HepG2 (cell line): ENCODE data around the gene L2HGDH. TPM values are rescaled to one million over a fixed set of nuclear protein-coding genes. Genes with fewer than 3 reads are reported as not detected.
A peak's percentile ranks its signal among the peaks of the same experiment; 100 is the strongest.

Source experiments
- EHMT2 ChIP-seq: fragments of 200-600 bp; sonication (generic); IDR thresholded peaks from 2 replicates; pipeline ENCODE4 v1.7.0; 2017; ENCODE audit warnings: antibody characterized with exemption, low read depth, low read length, borderline replicate concordance
- FOXP1 ChIP-seq, 2 experiments: fragments of 450-650 bp in 1 of 2; IDR thresholded peaks; 2 replicates each; pipeline ENCODE4 v1.6.1; 2017 to 2018; ENCODE audit warnings: antibody characterized with exemption in 1 of 2
- NFATC3 ChIP-seq: sonication (generic); formaldehyde crosslinking; IDR thresholded peaks from 2 replicates; pipeline ENCODE4 v1.5.1; 2020; ENCODE audit warnings: mild to moderate bottlenecking, missing genetic modification reagents
- NFE2L1 ChIP-seq: sonication (generic); formaldehyde crosslinking; IDR thresholded peaks from 2 replicates; pipeline ENCODE4 v1.4.0; 2020; ENCODE audit warnings: missing genetic modification reagents, mild to moderate bottlenecking, borderline replicate concordance
- PRMT3 ChIP-seq: sonication (generic); formaldehyde crosslinking; IDR thresholded peaks from 2 replicates; pipeline ENCODE4 v1.8.1; 2022; ENCODE audit warnings: low read depth, mild to moderate bottlenecking, moderate library complexity, missing genetic modification reagents, borderline replicate concordance
- RARA ChIP-seq: IDR thresholded peaks from 2 replicates; pipeline ENCODE4 v1.6.1; 2016; ENCODE audit warnings: missing genetic modification reagents, missing compliant biosample characterization
- RBFOX2 ChIP-seq: fragments of 200-400 bp; formaldehyde crosslinking; IDR thresholded peaks from 2 replicates; pipeline ENCODE4 v1.6.1; 2017; ENCODE audit warnings: low read depth, mild to moderate bottlenecking, low read length
- SNAI1 ChIP-seq: sonication (generic); formaldehyde crosslinking; IDR thresholded peaks from 2 replicates; pipeline ENCODE4 v1.5.0; 2020; ENCODE audit warnings: mild to moderate bottlenecking, missing genetic modification reagents, borderline replicate concordance
- SPEN ChIP-seq: sonication (generic); formaldehyde crosslinking; IDR thresholded peaks from 2 replicates; pipeline ENCODE4 v1.5.1; 2020; ENCODE audit warnings: low read depth, mild to moderate bottlenecking, missing genetic modification reagents
- ZEB1 ChIP-seq: IDR thresholded peaks from 2 replicates; pipeline ENCODE4 v1.6.1; 2012; ENCODE audit warnings: mild to moderate bottlenecking, low read depth, inconsistent platforms; ENCODE audit not compliant: insufficient replicate concordance
- ZNF367 ChIP-seq: sonication (generic); formaldehyde crosslinking; IDR thresholded peaks from 2 replicates; pipeline ENCODE4 v1.4.0; 2020; ENCODE audit warnings: missing genetic modification reagents, borderline replicate concordance
- ZNF788 ChIP-seq: sonication (generic); formaldehyde crosslinking; IDR thresholded peaks from 2 replicates; pipeline ENCODE4 v1.5.0; 2020; ENCODE audit warnings: mild to moderate bottlenecking, missing genetic modification reagents, borderline replicate concordance
- polyA plus RNA-seq, 8 experiments: library from polyadenylated mRNA; depleted of rRNA in 3 of 8; stranded (reverse) in 7 of 8; unstranded in 1 of 8; fragments of >200 nt; fragmentation: Illumina TruSeq in 4 of 8; extraction: Trizol in 4 of 8; gene quantifications; 2 replicates each; pipeline versions ENCODE4 v1.2.1 to v1.2.3, GENCODE V29; 2011 to 2016; ENCODE audit warnings: low read depth in 4 of 8, missing spikeins in 1 of 8, mixed read lengths in 1 of 8; ENCODE audit not compliant: insufficient read depth in 1 of 8
- total RNA-seq, 5 experiments: library from RNA; depleted of rRNA; stranded (reverse); fragments of >200 nt; fragmentation: Illumina TruSeq; extraction: Trizol; gene quantifications; 2 replicates each; pipeline ENCODE4 v1.2.3, GENCODE V29; 2016; ENCODE audit warnings: low read depth in 1 of 5
- TF ChIP-seq, protein P1 (sequence below): sonication (generic); formaldehyde crosslinking; IDR thresholded peaks from 2 replicates; pipeline ENCODE4 v1.4.0; 2020; ENCODE audit warnings: mild to moderate bottlenecking, missing genetic modification reagents
- TF ChIP-seq, protein P2 (sequence below): sonication (generic); formaldehyde crosslinking; IDR thresholded peaks from 2 replicates; pipeline ENCODE4 v1.5.1; 2020; ENCODE audit warnings: mild to moderate bottlenecking, missing genetic modification reagents, borderline replicate concordance
- TF ChIP-seq, protein P3 (sequence below): sonication (generic); formaldehyde crosslinking; IDR thresholded peaks from 2 replicates; pipeline ENCODE4 v1.9.0; 2021; ENCODE audit warnings: missing genetic modification reagents, mild to moderate bottlenecking, borderline replicate concordance
- TF ChIP-seq, protein P4 (sequence below): sonication (generic); formaldehyde crosslinking; conservative IDR thresholded peaks from 2 replicates; pipeline ENCODE4 v1.4.0; 2020; ENCODE audit warnings: missing genetic modification reagents
- TF ChIP-seq, protein P5 (sequence below): sonication (generic); formaldehyde crosslinking; IDR thresholded peaks from 2 replicates; pipeline ENCODE4 v1.4.0; 2020; ENCODE audit warnings: missing genetic modification reagents, mild to moderate bottlenecking, borderline replicate concordance

Gene L2HGDH
- total and polyA plus RNA-seq, 2 of the 13 experiments (the other 11 are each of a cell fraction or from before 2014, with no cell fraction given): 3.3 to 5.0 TPM

DNA sequence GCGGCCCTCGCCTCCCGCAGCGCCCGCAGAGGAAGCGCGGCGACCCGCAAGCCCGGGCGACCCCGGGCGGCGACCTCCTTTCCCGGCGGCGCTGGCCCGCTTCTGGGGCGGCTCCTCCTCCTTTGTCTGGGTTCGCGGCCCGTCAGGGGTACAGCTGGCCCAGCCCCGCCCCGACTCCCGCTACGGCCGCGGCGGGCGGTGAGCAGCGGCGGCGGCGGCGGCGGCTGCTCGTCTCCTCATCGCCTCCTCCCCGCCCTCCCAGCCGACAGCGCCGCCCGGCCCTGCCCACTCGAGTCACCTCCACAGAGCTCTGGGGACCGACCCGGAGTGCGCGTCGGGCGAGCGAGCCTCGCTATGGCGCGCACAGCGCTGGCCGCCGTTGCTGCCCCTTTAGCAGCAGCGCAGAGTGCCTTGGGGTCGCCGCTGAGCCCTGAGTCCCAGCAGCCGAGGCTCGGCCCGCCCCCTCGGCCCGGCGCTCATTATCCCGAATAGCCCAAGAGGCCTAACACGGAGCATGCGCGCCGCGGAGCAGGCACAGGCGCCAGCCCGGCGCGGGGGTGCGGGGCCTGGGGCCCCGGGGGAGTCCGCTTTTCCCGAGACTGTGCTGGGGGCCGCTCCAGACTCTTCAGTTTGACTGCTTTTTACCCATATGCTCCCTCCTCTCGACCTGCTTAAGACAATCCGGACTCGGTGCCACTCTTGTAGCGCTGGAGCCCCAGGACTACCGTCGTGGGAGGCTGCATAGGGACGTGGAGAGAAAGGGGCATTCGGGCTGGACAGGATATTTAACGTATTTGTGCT lies 80.4 kb downstream of the L2HGDH start, which contains the start of gene SOS2 (continued):
- TF ChIP-seq, protein P1, sequence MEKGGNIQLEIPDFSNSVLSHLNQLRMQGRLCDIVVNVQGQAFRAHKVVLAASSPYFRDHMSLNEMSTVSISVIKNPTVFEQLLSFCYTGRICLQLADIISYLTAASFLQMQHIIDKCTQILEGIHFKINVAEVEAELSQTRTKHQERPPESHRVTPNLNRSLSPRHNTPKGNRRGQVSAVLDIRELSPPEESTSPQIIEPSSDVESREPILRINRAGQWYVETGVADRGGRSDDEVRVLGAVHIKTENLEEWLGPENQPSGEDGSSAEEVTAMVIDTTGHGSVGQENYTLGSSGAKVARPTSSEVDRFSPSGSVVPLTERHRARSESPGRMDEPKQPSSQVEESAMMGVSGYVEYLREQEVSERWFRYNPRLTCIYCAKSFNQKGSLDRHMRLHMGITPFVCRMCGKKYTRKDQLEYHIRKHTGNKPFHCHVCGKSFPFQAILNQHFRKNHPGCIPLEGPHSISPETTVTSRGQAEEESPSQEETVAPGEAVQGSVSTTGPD (CRISPR knock-in tag): no peak
- TF ChIP-seq, protein P2, sequence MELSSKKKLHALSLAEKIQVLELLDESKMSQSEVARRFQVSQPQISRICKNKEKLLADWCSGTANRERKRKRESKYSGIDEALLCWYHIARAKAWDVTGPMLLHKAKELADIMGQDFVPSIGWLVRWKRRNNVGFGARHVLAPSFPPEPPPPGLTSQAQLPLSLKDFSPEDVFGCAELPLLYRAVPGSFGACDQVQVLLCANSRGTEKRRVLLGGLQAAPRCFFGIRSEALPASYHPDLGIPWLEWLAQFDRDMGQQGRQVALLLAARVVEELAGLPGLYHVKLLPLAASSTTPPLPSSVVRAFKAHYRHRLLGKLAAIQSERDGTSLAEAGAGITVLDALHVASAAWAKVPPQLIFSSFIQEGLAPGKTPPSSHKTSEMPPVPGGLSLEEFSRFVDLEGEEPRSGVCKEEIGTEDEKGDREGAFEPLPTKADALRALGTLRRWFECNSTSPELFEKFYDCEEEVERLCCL (CRISPR knock-in tag): no peak
- TF ChIP-seq NFE2L1 (CRISPR knock-in tag) (no peak), RBFOX2 (peak; percentile 90), ZEB1 (no peak), ZNF367 (no peak), EHMT2 (no peak), ZNF788 (CRISPR knock-in tag) (peak; percentile 78; the same call in 1 of the 2 replicates), PRMT3 (CRISPR knock-in tag) (no peak), NFATC3 (no peak), RARA (CRISPR knock-in tag) (peak; percentile 25; the same call in 1 of the 2 replicates), SNAI1 (CRISPR knock-in tag) (no peak), FOXP1 (IDR thresholded peaks at IDR 0.05) (no peak), FOXP1 (CRISPR knock-in tag; IDR thresholded peaks at IDR 0.05) (no peak), SPEN (CRISPR knock-in tag) (peak; percentile 47; the same call in 1 of the 2 replicates)
- TF ChIP-seq, protein P3, sequence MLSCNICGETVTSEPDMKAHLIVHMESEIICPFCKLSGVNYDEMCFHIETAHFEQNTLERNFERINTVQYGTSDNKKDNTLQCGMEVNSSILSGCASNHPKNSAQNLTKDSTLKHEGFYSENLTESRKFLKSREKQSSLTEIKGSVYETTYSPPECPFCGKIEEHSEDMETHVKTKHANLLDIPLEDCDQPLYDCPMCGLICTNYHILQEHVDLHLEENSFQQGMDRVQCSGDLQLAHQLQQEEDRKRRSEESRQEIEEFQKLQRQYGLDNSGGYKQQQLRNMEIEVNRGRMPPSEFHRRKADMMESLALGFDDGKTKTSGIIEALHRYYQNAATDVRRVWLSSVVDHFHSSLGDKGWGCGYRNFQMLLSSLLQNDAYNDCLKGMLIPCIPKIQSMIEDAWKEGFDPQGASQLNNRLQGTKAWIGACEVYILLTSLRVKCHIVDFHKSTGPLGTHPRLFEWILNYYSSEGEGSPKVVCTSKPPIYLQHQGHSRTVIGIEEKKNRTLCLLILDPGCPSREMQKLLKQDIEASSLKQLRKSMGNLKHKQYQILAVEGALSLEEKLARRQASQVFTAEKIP (CRISPR knock-in tag): no peak
- TF ChIP-seq, protein P4, sequence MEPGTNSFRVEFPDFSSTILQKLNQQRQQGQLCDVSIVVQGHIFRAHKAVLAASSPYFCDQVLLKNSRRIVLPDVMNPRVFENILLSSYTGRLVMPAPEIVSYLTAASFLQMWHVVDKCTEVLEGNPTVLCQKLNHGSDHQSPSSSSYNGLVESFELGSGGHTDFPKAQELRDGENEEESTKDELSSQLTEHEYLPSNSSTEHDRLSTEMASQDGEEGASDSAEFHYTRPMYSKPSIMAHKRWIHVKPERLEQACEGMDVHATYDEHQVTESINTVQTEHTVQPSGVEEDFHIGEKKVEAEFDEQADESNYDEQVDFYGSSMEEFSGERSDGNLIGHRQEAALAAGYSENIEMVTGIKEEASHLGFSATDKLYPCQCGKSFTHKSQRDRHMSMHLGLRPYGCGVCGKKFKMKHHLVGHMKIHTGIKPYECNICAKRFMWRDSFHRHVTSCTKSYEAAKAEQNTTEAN (CRISPR knock-in tag): no peak; the same call in 1 of the 2 replicates
- TF ChIP-seq, protein P5, sequence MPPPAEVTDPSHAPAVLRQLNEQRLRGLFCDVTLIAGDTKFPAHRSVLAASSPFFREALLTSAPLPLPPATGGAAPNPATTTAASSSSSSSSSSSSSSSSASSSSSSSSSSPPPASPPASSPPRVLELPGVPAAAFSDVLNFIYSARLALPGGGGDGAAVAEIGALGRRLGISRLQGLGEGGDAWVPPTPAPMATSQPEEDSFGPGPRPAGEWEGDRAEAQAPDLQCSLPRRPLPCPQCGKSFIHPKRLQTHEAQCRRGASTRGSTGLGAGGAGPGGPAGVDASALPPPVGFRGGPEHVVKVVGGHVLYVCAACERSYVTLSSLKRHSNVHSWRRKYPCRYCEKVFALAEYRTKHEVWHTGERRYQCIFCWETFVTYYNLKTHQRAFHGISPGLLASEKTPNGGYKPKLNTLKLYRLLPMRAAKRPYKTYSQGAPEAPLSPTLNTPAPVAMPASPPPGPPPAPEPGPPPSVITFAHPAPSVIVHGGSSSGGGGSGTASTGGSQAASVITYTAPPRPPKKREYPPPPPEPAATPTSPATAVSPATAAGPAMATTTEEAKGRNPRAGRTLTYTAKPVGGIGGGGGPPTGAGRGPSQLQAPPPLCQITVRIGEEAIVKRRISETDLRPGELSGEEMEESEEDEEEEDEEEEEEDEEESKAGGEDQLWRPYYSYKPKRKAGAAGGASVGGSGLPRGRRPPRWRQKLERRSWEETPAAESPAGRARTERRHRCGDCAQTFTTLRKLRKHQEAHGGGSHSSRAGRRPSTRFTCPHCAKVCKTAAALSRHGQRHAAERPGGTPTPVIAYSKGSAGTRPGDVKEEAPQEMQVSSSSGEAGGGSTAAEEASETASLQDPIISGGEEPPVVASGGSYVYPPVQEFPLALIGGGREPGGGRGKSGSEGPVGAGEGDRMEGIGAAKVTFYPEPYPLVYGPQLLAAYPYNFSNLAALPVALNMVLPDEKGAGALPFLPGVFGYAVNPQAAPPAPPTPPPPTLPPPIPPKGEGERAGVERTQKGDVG: no peak
